Activated CD4-positive, CD25-positive, alpha-beta regulatory T cell treated with anti-CD3 and anti-CD28 coated beads, Interleukin-2, amount 50 U/mL, for 24 hours (primary cell): ENCODE measurements around the gene PTTG1.
"Not testable (repeated sequence)": the region's sequence is repeated elsewhere in the genome, so short reads cannot be mapped to it uniquely, and the experiment has no call there.

Experiments
- ATAC-seq, 2 donors: fragments of 150-1000 bp; cut with Tn5 transposase; one replicate each; pipeline ENCODE4 v1.10.0; 2021; ENCODE audit warnings: mild to moderate bottlenecking in 1 of 2, moderate library complexity in 1 of 2

The PTTG1 gene

GRCh38 chr5:160427607-160428006 lies 6.0 kb downstream of the PTTG1 start:
- ATAC-seq, result no peak

- ATAC-seq, result no peak
Observed at GRCh38 chr5:160432196-160432595, 10.5 kb downstream of the PTTG1 start.

- ATAC-seq, result no peak
Observed at GRCh38 chr5:160432787-160433186, 11.1 kb downstream of the PTTG1 start.

- no peak for ATAC-seq
Observed at GRCh38 chr5:160434022-160434531, 12.4 kb downstream of the PTTG1 start.

GRCh38 chr5:160435532-160435931 lies 13.9 kb downstream of the PTTG1 start:
- no peak for ATAC-seq

- ATAC-seq, result no peak
Observed at GRCh38 chr5:160436017-160436416, 14.4 kb downstream of the PTTG1 start.

- not testable (repeated sequence) for ATAC-seq
Observed at GRCh38 chr5:160436661-160437060, 15.0 kb downstream of the PTTG1 start.

GRCh38 chr5:160437271-160437670 lies 15.6 kb downstream of the PTTG1 start:
- ATAC-seq, result no peak

GRCh38 chr5:160438316-160439204 lies 16.9 kb downstream of the PTTG1 start:
- peak; percentile 60 to 71 for ATAC-seq

- ATAC-seq, result peak; percentile 75 to 80
Observed at GRCh38 chr5:160439205-160439600, 17.5 kb downstream of the PTTG1 start.

- ATAC-seq, result no peak
Observed at GRCh38 chr5:160441311-160441781, 19.7 kb downstream of the PTTG1 start.

- no peak for ATAC-seq
Observed at GRCh38 chr5:160442824-160443431, 21.3 kb downstream of the PTTG1 start.

- no peak for ATAC-seq
Observed at GRCh38 chr5:160444407-160444806, 22.8 kb downstream of the PTTG1 start.

- ATAC-seq, result peak; percentile 48 to 49
Observed at GRCh38 chr5:160445132-160445531, 23.5 kb downstream of the PTTG1 start.

GRCh38 chr5:160445751-160446150 lies 24.1 kb downstream of the PTTG1 start:
- no peak for ATAC-seq

- no peak for ATAC-seq
Observed at GRCh38 chr5:160448886-160449285, 27.2 kb downstream of the PTTG1 start.

GRCh38 chr5:160449458-160449857 lies 27.8 kb downstream of the PTTG1 start:
- no peak for ATAC-seq

GRCh38 chr5:160450164-160450932 lies 28.7 kb downstream of the PTTG1 start:
- ATAC-seq, result peak; percentile 41 to 67

- no peak for ATAC-seq
Observed at GRCh38 chr5:160451281-160451680, 29.6 kb downstream of the PTTG1 start.

- no peak for ATAC-seq
Observed at GRCh38 chr5:160452036-160452435, 30.4 kb downstream of the PTTG1 start.

GRCh38 chr5:160452795-160453194 lies 31.1 kb downstream of the PTTG1 start:
- ATAC-seq, result no peak

GRCh38 chr5:160453751-160454150 lies 32.1 kb downstream of the PTTG1 start:
- ATAC-seq, result no peak

- ATAC-seq, result no peak
Observed at GRCh38 chr5:160455600-160455999, 33.9 kb downstream of the PTTG1 start.
